Measurements from ENCODE around the gene GXYLT2. TPM values are rescaled to one million over a fixed set of nuclear protein-coding genes. Genes with fewer than 3 reads are reported as not detected.

The GXYLT2 gene
- total and polyA plus RNA-seq, 2 experiments from 2014 or later: 2.0 to 5.8 TPM

GRCh38 chr3:72973786-72974185, 85.9 kb downstream of the GXYLT2 start (continued):
- TF ChIP-seq REST (IDR thresholded peaks at IDR 0.05; ENCODE audit: unreplicated experiment) (no peak), ZNF331 (CRISPR knock-in tag; IDR thresholded peaks at IDR 0.05; ENCODE audit: low read depth) (no peak)

- H3K4me3 Mint-ChIP-seq: no peak overlapping the region
- no peak for ATAC-seq
- no peaks in the 10 kb centered on the region for H3K36me3 Mint-ChIP-seq (ENCODE audit: low read depth)
- TF ChIP-seq ZNF462 (CRISPR knock-in tag; IDR thresholded peaks at IDR 0.05) (no peak), ETS1 (IDR thresholded peaks at IDR 0.05) (no peak), POLR2AphosphoS5 (IDR thresholded peaks at IDR 0.05; ENCODE audit: low read depth) (no peak), EZH2 (IDR thresholded peaks at IDR 0.05; ENCODE audit: low read depth, unreplicated experiment) (no peak), JUNB (IDR thresholded peaks at IDR 0.05; ENCODE audit: unreplicated experiment) (no peak), STAT1 (IDR thresholded peaks at IDR 0.05; ENCODE audit: unreplicated experiment) (no peak), REST (IDR thresholded peaks at IDR 0.05; ENCODE audit: unreplicated experiment) (no peak), CTCF (conservative IDR thresholded peaks at IDR 0.05; ENCODE audit: low read depth in 2 of 2) (no peak)
These were observed 87.1 kb downstream of the GXYLT2 start for GRCh38 chr3:72974956-72975355.

More at GRCh38 chr3:72974956-72975355, 87.1 kb downstream of the GXYLT2 start:
- H3K4me3 ChIP-seq: no peak overlapping the region
- no peak overlapping the region for H3K27ac Mint-ChIP-seq
- no peaks in the 10 kb centered on the region for H3F3A ChIP-seq (replicated peaks; ENCODE audit: low read depth)
- H3K36me3 ChIP-seq (ENCODE audit: insufficient read depth): no peaks in the 10 kb centered on the region
- H2AFZ ChIP-seq: no peak overlapping the region
- H3K27me3 ChIP-seq (ENCODE audit: insufficient read depth): no peaks in the 10 kb centered on the region
- DNase-seq (ENCODE audit: low spot score): no peak
- peaks cover 6% of the 10 kb centered on the region for H3K27me3 Mint-ChIP-seq (ENCODE audit: insufficient read depth, low read depth, poor library complexity)
- no peaks in the 10 kb centered on the region for H3K79me2 ChIP-seq (replicated peaks; ENCODE audit: insufficient read depth)
- H3K9me3 Mint-ChIP-seq: no peaks in the 10 kb centered on the region
- H3K4me1 Mint-ChIP-seq: peaks cover 20% of the 10 kb centered on the region
- H3K9me2 ChIP-seq (ENCODE audit: insufficient read depth): no peaks in the 10 kb centered on the region
- H3K27ac ChIP-seq (ENCODE audit: low read depth): no peak overlapping the region
- peaks cover 7% of the 10 kb centered on the region; the same call in 1 of the 2 replicates for H3K4me1 ChIP-seq (ENCODE audit: insufficient read depth)
- H4K20me1 ChIP-seq (replicated peaks; ENCODE audit: insufficient read depth): no peaks in the 10 kb centered on the region
- H3K4me2 ChIP-seq: no peak overlapping the region

Data from GM23338 (cell line).